H1 (cell line): ENCODE measurements around the gene TSFM. TPM values are rescaled to one million over a fixed set of nuclear protein-coding genes. Genes with fewer than 3 reads are reported as not detected.

ENCODE experiments used
- BRCA1 ChIP-seq: IDR thresholded peaks from 2 replicates; pipeline ENCODE4 v1.6.1; 2012; ENCODE audit warnings: low read depth, low read length, improper control_type of control experiment
- FOSL1 ChIP-seq: IDR thresholded peaks from 2 replicates; pipeline ENCODE4 v1.6.1; 2011; ENCODE audit warnings: mild to moderate bottlenecking, low read depth, low read length, moderate library complexity; ENCODE audit not compliant: insufficient read depth
- GABPA ChIP-seq: IDR thresholded peaks from 2 replicates; pipeline ENCODE4 v1.6.1; 2011; ENCODE audit warnings: mild to moderate bottlenecking, low read length, moderate library complexity, borderline replicate concordance; ENCODE audit not compliant: insufficient read depth
- GTF2F1 ChIP-seq: IDR thresholded peaks from 2 replicates; pipeline ENCODE4 v1.6.1; 2012; ENCODE audit warnings: low read depth, low read length, improper control_type of control experiment, borderline replicate concordance
- MAX ChIP-seq: IDR thresholded peaks from 2 replicates; pipeline ENCODE4 v1.6.1; 2012; ENCODE audit warnings: inconsistent platforms
- RAD21 ChIP-seq, 2 experiments: IDR thresholded peaks in 1 of 2; conservative IDR thresholded peaks in 1 of 2; 2 replicates each; pipeline ENCODE4 v1.6.1; 2011; ENCODE audit warnings: low read depth in 2 of 2, low read length in 2 of 2, improper control_type of control experiment in 1 of 2, inconsistent platforms in 1 of 2, mild to moderate bottlenecking in 1 of 2, moderate library complexity in 1 of 2
- RNF2 ChIP-seq: fragments of 200-900, 300-1000 bp; sonication (generic); IDR thresholded peaks from 2 replicates; pipeline ENCODE4 v1.7.1; 2016; ENCODE audit warnings: borderline replicate concordance, low read depth, mild to moderate bottlenecking, antibody characterized with exemption, low read length; ENCODE audit not compliant: poor library complexity, severe bottlenecking; ENCODE audit errors: missing control alignments
- polyA plus RNA-seq, 7 experiments: library from polyadenylated mRNA; depleted of rRNA in 3 of 7; stranded (reverse) in 5 of 7; unstranded in 2 of 7; fragments of >200 nt in 5 of 7; fragments of 200-250 nt in 2 of 7; gene quantifications; 1 replicate in 5 of 7; 2 replicates in 1 of 7; 4 replicates in 1 of 7; pipeline versions ENCODE4 v1.2.1 to v1.2.3, GENCODE V29; 2011 to 2013; ENCODE audit warnings: missing spikeins in 2 of 7, mixed read lengths in 2 of 7
- total RNA-seq: library from RNA; stranded (reverse); fragmentation: NEBNext Ultra II Directional; extraction: Animal tissue kit (Norgen Biotek cat#: 25700); gene quantifications from 2 replicates; pipeline ENCODE4 v1.2.1, GENCODE V29; 2021

TSFM gene
- total and polyA plus RNA-seq, 2 of the 8 experiments (the other 6 are each of a cell fraction or from before 2014, with no cell fraction given) = 17.4 to 49.8 TPM

DNA sequence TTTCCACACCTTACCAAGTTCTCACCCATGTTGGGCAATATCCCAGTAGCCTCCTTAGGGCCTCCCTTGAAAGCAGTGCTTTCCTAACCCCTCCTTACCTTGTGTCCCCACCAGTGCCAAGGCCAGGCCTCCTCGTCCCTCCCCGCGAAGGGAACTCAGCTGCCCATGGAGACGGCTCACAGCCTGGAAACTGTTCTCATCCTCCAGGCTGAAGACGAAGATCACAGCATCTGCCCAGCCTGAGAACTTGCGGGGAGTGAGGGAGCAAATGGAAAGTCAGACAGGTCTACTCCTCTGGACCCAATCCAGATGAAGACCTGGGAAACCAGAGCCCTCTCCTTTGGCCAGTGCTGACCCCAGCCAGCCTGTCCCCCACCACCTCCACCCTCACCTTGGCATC lies 48.7 kb upstream of the TSFM start (continued):
- TF ChIP-seq RNF2 = no peak
- TF ChIP-seq RAD21 (IDR thresholded peaks at IDR 0.05 in 1 of 2, conservative IDR thresholded peaks at IDR 0.05 in 1 of 2; ENCODE audit: low read depth in 2 of 2, low read length in 2 of 2) = no peak
- no peak for TF ChIP-seq MAX
- TF ChIP-seq FOSL1 = no peak
- TF ChIP-seq GTF2F1 = no peak
- TF ChIP-seq BRCA1 = no peak
- no peak for TF ChIP-seq GABPA
